Measurements from ENCODE around the gene HIRIP3.

- TF ChIP-seq POLR2A (IDR thresholded peaks at IDR 0.05) = no peak
- no peak for TF ChIP-seq CTCF (IDR thresholded peaks at IDR 0.05)
These were observed 11.2 kb downstream of the HIRIP3 start for GRCh38 chr16:29984137-29984763.

Measured in right lobe of liver (tissue), 4 donors.